ENCODE results near the gene KIAA0513.
"Not testable (repeated sequence)": the region's sequence is repeated elsewhere in the genome, so short reads cannot be mapped to it uniquely, and the experiment has no call there.

Gene KIAA0513

GRCh38 chr16:85029981-85030401, 2.4 kb downstream of the KIAA0513 start:
- DNase-seq (ENCODE audit: low read depth), result no peak

GRCh38 chr16:85031451-85031850, 3.9 kb downstream of the KIAA0513 start:
- DNase-seq (ENCODE audit: low read depth), result no peak

- DNase-seq (ENCODE audit: low read depth), result not testable (repeated sequence)
These were observed 4.6 kb downstream of the KIAA0513 start for GRCh38 chr16:85032187-85032586.

- no peak for DNase-seq (ENCODE audit: low read depth)
These were observed 5.6 kb downstream of the KIAA0513 start for GRCh38 chr16:85033171-85033570.

- no peak for DNase-seq (ENCODE audit: low read depth)
These were observed 7.2 kb downstream of the KIAA0513 start for GRCh38 chr16:85034591-85035433.

- DNase-seq (ENCODE audit: low read depth), result no peak
These were observed 8.8 kb downstream of the KIAA0513 start for GRCh38 chr16:85036236-85037049.

- DNase-seq (ENCODE audit: low read depth), result no peak
These were observed 9.4 kb downstream of the KIAA0513 start for GRCh38 chr16:85037050-85037410.

GRCh38 chr16:85037721-85038120, 10.1 kb downstream of the KIAA0513 start:
- no peak for DNase-seq (ENCODE audit: low read depth)

- DNase-seq (ENCODE audit: low read depth), result no peak
These were observed 13.1 kb downstream of the KIAA0513 start for GRCh38 chr16:85040685-85041084.

GRCh38 chr16:85041219-85042166, 13.9 kb downstream of the KIAA0513 start:
- DNase-seq (ENCODE audit: low read depth), result no peak

GRCh38 chr16:85042167-85042526, 14.6 kb downstream of the KIAA0513 start:
- no peak for DNase-seq (ENCODE audit: low read depth)

- no peak for DNase-seq (ENCODE audit: low read depth)
These were observed 15.0 kb downstream of the KIAA0513 start for GRCh38 chr16:85042606-85043005.

GRCh38 chr16:85045077-85045476, 17.5 kb downstream of the KIAA0513 start:
- DNase-seq (ENCODE audit: low read depth), result no peak

GRCh38 chr16:85045641-85046471, 18.3 kb downstream of the KIAA0513 start:
- no peak for DNase-seq (ENCODE audit: low read depth)

- no peak for DNase-seq (ENCODE audit: low read depth)
These were observed 18.9 kb downstream of the KIAA0513 start for GRCh38 chr16:85046472-85046916.

GRCh38 chr16:85046931-85047866, 19.6 kb downstream of the KIAA0513 start:
- no peak for DNase-seq (ENCODE audit: low read depth)

- DNase-seq (ENCODE audit: low read depth), result no peak
These were observed 20.4 kb downstream of the KIAA0513 start for GRCh38 chr16:85047867-85048455.

GRCh38 chr16:85048921-85049562, 21.4 kb downstream of the KIAA0513 start:
- DNase-seq (ENCODE audit: low read depth), result no peak

GRCh38 chr16:85049706-85050305, 22.2 kb downstream of the KIAA0513 start:
- no peak for DNase-seq (ENCODE audit: low read depth)

Measured in activated T-helper 9 cell treated with anti-CD3 and anti-CD28 coated beads, Interleukin-2, amount 50 U/mL, for 16 hours (primary cell).